HG03469 (cell line): Measurements from ENCODE around the gene RAD51B.
"Not testable (repeated sequence)": the region's sequence is repeated elsewhere in the genome, so short reads cannot be mapped to it uniquely, and the experiment has no call there.

Source experiments
- ATAC-seq: cut with Tn5 transposase; IDR thresholded peaks from one replicate; pipeline ENCODE4 v1.9.1; 2021; ENCODE audit warnings: mild to moderate bottlenecking, moderate library complexity, moderate number of reproducible peaks; ENCODE audit not compliant: unreplicated experiment

The RAD51B gene

GRCh38 chr14:68062651-68063050 lies 243.1 kb downstream of the RAD51B start:
- ATAC-seq, result no peak

GRCh38 chr14:68065322-68065721 lies 245.7 kb downstream of the RAD51B start:
- no peak for ATAC-seq

- ATAC-seq, result no peak
These were observed 255.3 kb downstream of the RAD51B start for GRCh38 chr14:68074765-68075381.

GRCh38 chr14:68075382-68076029 lies 255.9 kb downstream of the RAD51B start:
- no peak for ATAC-seq

GRCh38 chr14:68076451-68076850 lies 256.9 kb downstream of the RAD51B start:
- no peak for ATAC-seq

GRCh38 chr14:68079941-68080697 lies 260.5 kb downstream of the RAD51B start:
- ATAC-seq, result no peak

GRCh38 chr14:68081489-68081888 lies 261.9 kb downstream of the RAD51B start:
- no peak for ATAC-seq

- ATAC-seq, result no peak
These were observed 263.2 kb downstream of the RAD51B start for GRCh38 chr14:68082698-68083291.

GRCh38 chr14:68084256-68084655 lies 264.7 kb downstream of the RAD51B start:
- ATAC-seq, result no peak

- no peak for ATAC-seq
These were observed 266.2 kb downstream of the RAD51B start for GRCh38 chr14:68085742-68086141.

- no peak for ATAC-seq
These were observed 268.9 kb downstream of the RAD51B start for GRCh38 chr14:68088451-68088854.

GRCh38 chr14:68089146-68089731 lies 269.7 kb downstream of the RAD51B start:
- ATAC-seq, result no peak

- no peak for ATAC-seq
These were observed 274.6 kb downstream of the RAD51B start for GRCh38 chr14:68094158-68094557.

- ATAC-seq, result no peak
These were observed 275.2 kb downstream of the RAD51B start for GRCh38 chr14:68094752-68095151.

- ATAC-seq, result no peak
These were observed 278.1 kb downstream of the RAD51B start for GRCh38 chr14:68097727-68098126.

- ATAC-seq, result no peak
These were observed 279.3 kb downstream of the RAD51B start for GRCh38 chr14:68098834-68099233.

- no peak for ATAC-seq
These were observed 280.0 kb downstream of the RAD51B start for GRCh38 chr14:68099495-68100045.

GRCh38 chr14:68101715-68102301 lies 282.2 kb downstream of the RAD51B start:
- ATAC-seq, result not testable (repeated sequence)

GRCh38 chr14:68103853-68104252 lies 284.3 kb downstream of the RAD51B start:
- no peak for ATAC-seq

GRCh38 chr14:68104518-68104917 lies 284.9 kb downstream of the RAD51B start:
- no peak for ATAC-seq

- ATAC-seq, result no peak
These were observed 286.2 kb downstream of the RAD51B start for GRCh38 chr14:68105816-68106215.
